NCI-H146 treated with DMSO at 0.1 percent for 48 hours (cell line): ENCODE measurements around the gene TUBA4B.
A peak's percentile ranks its signal among the peaks of the same experiment; 100 is the strongest.
"Not testable (repeated sequence)": the region's sequence is repeated elsewhere in the genome, so short reads cannot be mapped to it uniquely, and the experiment has no call there.

ENCODE experiments used
- DNase-seq: peaks from one replicate; lab custom pipeline; 2025; ENCODE audit not compliant: unreplicated experiment; lab: John Stamatoyannopoulos, UW

TUBA4B gene

DNA sequence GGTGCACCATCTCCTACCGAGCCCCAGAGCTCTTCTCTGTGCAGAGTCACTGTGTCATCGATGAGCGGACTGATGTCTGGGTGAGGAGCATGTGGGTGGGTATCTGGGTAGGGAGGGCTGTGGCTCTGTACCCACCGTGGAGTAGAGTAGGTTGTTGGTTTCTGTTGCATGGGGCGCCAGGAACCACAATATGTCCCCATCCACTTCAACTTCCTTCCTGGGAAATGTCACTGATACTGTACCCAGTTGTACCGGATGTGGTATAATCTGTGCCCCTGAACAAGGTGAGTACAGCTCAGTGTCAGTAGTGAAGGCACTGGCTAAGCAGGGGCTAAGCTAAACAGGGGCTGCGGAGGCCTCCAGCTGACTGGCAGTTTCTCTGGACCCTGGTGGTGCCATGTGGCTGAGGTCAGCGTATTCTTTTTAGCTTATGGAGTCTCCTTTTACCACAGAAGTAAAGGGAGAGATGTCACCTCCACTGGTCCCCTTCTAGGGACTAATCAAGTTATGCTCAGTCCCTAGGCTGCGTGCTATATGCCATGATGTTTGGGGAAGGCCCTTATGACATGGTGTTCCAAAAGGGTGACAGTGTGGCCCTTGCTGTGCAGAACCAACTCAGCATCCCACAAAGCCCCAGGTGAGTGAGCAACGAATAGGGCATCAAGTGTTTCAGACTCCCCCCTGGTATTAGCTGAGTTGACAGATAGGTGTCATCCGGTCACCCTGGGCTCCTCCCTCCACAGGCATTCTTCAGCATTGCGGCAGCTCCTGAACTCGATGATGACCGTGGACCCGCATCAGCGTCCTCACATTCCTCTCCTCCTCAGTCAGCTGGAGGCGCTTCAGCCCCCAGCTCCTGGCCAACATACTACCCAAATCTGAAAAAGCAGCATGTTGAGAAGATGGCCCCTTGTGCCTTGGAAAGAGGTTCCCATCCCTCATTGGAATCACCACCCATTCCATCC, 5.1 kb upstream of the TUBA4B start:
- no peak for DNase-seq

DNA sequence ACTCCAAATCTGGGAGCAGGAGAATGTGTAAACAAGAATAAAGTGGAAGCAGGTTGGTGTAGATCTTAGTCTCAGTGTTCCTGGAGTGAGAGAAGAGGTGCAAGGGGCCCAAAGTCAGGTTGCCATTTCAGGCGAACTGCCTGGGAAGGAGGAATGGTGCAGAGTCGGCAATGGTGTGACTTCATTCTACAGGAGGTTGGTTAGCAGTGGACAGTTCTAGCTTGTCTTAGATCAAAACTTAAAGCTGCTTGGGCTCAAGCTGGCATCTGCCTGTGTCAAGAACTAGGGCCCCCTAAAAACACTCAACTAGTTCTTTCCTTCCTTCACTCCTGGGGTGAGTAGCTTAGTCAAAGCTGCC, 4.2 kb upstream of the TUBA4B start:
- no peak for DNase-seq

DNA sequence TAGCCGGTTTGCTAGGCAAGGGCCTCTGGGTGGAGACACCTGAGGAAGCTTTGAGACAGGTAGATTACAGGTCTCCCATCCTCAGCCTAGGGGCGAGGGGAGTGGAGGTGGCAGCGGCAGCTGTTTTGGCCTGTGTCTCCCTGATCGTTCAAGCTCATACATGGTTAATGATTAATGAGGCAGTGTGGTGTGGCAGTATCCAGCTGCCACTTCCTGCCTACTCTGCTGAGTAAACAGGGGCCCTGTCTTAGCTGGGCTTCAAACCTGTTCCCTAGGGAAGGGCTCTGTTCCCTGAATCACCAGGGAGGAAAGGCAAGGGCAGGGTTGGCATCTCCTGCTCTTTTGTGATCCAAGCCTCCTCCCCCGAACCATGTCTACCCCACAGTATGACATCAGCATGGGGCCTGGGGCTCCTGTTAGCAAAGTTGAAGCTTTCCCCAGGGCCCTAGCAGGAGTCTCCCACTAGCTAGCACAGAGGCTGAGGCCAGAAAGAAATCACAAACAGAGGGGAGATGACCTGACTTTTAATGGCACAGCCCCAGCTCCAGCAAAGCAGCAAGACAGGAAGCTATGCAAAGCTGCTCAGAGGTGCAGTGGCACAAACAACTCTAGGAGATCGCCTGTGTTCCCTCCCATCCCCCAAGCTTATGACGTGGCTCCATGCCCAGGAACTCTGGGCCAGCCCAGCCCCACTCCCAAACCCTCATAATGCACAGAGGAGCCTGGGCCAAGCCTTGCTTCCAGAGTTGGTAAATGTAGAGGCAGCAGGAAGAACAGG, 3.7 kb upstream of the TUBA4B start:
- DNase-seq: no peak

DNA sequence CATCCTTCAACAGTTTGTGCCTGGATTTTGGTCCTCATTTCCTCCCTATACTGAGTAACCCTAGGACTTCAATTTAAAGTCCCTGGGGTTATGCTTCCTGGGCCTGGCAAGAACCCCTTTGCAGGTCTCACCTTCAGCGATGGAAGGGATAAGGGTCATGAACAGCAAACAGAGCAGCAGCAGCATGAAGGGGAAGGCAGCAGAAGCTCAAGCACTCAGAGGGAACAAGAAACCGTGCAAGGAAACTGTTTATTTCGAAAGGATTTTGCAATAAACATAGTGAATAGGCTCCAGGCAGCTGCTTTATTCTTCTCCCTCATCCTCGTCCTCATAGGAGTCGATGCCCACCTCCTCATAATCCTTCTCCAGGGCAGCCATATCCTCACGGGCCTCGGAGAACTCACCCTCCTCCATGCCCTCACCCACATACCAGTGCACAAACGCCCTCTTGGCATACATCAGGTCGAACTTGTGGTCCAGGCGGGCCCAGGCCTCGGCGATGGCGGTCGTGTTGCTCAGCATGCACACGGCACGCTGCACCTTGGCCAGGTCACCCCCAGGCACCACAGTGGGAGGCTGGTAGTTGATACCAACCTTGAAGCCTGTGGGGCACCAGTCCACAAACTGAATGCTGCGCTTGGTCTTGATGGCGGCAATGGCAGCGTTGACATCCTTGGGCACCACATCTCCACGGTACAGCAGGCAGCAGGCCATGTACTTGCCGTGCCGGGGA, 2.8 kb upstream of the TUBA4B start:
- DNase-seq: no peak

DNA sequence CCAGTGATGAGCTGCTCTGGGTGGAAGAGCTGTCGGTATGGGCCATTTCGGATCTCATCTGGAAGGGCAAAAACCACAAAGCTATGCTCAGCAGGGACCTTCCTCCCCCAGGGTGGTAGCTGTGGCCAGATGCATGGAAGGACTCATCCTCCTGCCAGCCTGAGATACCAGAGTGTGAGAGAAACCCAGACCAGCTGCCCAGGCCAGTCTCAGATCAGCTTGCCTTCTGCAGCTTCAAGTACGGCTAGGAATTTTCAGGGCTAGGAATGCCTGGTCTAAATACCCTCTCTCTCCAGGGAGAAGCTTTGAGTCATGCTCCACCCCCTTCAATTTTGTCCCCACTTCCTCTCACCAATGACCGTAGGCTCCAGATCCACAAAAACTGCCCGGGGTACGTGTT, 1.4 kb upstream of the TUBA4B start:
- DNase-seq: no peak

DNA sequence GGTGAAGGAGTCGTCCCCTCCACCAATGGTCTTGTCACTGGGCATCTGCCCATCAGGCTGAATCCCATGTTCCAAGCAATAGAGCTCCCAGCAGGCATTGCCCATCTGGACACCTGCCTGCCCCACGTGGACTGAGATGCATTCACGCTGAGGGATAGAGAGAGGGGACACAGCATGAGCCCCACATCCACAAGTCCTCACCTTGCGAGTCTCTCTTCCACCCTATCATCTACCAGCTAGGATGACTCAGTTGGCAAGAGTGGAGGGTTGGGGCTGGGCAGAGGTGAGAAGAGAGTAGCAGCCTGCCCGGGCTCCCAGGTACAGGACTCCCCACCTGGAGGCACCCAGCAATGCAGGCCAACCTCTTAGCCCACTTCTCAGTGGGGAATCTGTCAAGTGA, 959 bp upstream of the TUBA4B start:
- no peak for DNase-seq

DNA sequence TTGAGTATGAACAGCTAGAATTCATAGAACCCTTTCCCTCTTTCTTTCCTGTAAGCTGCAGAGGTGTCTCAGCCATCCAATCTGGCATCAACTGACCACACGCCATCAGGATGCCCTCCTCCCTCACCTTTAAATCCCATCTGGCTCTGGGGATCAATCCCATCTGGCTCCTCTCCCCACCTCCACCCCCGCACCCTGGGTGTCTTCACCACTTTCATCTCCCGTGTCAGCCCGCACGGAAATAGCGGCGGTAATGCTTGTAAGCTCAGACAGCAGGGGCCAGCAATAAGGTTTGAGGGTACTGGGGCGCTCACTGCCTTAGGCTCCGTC, 508 bp upstream of the TUBA4B start:
- peak; percentile 5 for DNase-seq

DNA sequence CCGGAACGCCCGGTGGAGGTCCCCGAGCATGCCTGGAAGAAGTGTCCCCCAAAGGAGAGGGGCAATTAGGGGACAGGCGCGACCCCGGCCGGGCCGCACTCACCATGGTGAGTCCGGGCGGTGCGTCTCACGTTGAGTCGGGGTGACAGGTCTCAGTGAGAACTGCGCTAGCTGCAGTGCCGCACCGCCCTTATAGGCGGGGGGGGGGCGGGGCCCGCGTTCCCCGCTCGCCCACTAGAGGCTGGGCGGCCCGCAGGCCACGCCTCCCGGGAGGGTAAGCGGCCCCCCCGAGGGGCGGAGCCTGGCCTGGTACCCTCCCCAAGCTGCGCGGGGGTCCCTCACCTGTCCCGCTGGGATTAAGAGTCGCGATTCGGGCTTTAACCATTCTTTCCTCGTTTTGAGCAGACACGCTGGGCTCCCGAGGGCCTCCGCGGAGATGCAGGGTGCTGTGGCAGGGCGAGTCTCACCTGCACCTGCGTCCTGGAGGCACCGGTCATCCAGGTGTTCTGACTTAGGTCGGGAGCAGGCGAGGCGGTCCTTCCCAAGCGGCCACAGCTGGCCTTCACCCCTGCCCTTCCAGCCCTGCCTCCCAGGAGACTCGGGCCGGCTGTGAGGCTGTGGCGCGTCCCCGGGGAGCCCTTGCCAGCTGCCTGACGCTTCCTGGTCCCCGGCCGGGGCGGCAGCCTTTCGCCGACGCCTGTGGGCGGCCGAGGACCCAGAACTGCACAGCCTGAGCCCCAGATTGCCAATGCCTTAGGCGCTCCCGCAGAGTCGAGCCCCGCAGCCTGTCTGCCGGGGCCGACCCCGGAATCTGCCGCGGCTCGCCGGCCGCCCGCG, 928 bp downstream of the TUBA4B start, which contains the start of gene TUBA4A:
Gene TUBA4A, minus strand, starts transcription at position 166 of the 837 bp plus-strand sequence. Its CDS starts 60 bp downstream, at position 106.
- DNase-seq: peak; percentile 44

DNA sequence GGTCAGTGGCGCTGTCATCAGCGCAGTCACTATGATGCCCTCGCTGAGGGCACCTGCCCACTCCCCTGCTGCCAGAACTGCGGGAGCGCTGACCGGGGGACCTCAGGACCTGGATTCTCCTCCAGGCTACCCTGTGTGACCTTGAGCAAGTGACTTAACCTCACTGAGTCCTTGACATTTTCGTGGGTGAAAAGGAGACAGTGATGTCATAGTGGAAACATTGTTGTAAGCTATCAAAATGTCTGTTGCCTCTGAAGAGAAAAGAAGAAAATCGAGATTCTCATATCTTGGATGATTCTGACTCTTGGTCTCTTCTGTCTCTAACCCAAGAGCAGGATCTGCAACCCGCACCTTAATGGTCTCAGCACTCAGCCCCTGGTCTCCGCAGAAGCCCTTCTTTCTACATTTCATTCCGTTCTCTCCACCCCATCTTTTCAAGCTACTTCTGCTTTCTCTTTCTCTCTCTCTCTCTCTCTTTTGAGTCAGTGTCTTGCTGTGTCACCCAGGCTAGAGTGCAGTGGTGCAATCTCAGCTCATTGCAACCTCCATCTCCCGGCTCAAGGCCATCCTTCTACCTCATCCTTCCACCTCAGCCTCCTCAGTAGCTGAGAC, 1.7 kb downstream of the TUBA4B start:
- DNase-seq: no peak

DNA sequence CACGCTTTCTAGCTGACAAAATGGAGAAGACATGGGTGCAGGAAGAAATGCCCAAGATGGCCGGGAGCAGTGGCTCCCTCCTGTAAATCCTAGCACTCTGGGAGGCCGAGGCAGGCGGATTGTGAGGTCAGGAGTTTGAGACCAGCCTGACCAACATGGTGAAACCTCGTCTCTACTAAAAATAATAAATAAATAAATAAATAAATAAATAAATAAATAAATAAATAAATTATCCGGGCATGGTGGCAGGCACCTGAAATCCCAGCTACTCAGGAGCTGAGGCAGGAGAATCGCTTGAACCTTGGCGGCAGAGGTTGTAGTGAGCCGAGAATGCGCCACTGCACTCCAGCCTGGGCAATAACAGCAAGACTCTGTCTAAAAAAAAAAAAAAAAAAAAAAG, 5.9 kb downstream of the TUBA4B start:
- DNase-seq: not testable (repeated sequence)

DNA sequence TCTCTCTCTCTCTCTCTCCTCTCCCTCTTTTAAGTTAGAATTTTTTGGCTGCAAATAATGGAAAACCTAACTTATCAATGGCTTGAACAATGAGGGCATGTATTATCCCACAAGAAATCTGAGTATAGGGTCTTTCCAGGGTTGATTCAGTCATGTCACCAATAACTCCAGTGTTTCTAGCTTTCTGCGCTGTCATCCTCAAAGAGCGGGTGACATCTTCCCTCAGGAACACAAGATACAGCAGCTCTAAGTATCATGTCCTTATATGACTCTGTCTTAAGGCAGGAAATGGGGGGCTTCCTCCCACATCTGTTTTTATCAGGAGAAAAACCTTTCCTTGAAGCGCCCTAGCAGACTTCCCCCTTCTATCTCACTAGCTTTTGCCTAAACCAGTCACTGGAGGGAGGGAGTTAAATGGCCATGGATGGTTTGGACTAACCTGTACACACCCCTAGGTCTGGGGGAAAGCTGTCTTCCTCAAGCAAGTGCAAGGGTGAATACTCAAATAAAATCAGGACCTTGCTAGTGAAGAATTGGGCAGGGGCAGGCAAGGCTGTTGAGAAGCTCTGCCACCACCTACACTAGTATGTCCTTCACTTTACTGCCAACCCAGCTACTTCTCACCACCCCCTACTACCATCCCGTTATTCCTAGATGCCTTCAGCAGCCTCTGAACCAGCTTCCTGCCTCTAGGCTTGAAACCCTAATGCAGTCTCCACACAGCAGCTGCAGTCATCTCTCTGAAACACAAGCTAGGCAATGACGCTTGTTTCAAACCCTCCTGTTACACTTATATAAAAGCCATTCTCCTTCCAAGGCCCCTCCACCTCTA, 8.2 kb downstream of the TUBA4B start:
- no peak for DNase-seq

DNA sequence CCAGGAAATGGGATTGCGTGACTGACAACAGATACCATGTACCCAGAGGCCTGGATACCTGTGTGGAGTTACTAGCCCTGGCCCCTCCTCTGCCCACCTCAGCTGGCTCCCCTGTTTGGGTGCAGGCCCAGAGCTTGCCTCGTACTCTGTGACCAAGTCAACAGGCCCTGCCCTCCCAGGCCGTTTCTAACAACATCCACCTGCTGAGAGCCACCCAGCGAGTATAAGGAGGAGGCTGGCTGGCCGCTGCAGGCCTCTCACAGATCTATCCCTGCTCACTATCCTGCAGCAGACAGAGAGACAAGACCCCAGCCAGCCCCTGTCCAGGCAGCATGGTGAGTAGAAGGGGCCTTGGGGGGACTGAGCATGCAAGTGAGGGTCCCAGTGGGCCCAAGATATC, 13.2 kb downstream of the TUBA4B start:
- DNase-seq: no peak

DNA sequence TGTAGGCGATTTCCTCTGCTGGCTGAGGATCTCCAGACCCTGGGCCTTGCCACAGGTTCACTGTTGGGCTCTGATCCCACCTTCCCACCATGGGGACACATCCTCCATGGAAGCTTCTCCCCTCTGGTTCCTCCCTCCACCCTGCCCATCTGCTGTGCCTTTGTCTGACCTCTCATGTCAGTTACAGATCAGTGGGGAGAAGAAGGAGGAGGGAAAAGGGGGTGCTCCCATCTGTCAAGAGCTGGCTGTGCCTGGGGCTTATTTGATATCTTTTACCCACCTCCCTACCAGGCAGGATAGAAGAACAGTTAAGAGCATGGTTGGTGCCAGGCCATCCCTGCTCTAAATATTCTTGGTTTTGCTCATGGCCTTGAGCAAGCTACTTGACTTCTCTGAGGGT, 13.8 kb downstream of the TUBA4B start:
- DNase-seq: no peak

DNA sequence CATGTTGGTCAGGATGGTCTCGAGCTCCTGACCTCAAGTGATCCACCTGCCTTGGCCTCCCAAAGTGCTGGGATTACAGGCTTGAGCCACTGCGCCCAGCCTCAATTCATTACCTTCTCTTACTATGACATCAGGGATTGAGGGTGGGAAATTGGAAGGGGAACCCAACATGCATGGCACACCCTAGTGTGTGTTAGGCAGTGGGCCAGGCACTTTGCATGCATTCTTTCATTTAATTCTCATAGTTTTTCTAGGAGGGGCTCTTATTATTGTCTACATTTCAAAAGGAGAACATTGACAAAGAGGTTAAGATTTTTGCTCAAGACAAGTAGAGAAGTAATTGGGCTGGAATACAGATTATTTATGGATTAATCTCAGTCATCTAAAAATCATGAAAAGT, 15.3 kb downstream of the TUBA4B start:
- DNase-seq: no peak

DNA sequence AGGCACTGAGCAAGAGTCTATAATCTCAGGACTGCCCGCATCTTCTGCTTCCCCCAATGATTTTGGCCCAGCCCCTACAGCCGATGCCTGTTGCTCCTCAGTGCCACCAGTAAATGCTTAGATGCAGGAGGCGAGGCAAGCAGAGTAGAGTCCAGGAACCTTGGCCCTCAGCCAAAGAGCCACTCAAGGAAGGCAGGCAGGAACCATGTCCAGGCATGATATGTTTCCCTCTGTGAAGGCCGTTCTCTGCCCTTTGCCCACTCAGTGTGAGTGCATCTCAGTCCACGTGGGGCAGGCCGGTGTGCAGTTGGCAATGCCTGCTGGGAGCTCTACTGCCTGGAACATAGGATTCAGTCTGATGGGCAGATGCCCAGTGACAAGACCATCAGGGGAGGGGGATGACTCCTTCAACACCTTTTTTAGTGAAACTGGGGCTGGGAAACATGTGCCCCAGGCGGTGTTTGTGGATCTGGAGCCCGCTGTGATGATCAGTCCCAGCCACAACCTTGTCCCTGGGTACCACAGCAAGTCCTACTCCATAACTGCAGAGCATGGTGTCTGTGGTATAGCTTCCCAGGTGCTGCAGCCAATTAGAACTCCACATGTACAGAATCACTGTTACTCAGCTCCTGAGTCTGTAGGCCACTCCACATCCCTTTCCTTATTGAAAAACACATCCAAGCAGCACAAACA, 16.5 kb downstream of the TUBA4B start:
- no peak for DNase-seq

DNA sequence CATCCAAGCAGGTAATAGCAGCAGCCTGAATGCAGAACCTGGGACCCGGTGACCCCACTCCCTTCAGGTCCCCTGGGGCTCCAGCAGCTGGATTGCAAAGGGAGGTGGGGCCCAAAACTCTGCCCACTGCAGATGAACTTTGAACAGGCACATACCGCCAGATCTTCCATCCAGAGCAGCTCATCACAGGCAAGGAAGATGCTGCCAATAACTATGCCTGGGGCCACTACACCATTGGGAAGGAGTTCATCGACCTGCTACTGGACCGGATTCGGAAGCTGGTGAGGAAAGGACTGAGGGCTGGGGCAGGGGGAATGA, 17.0 kb downstream of the TUBA4B start:
- DNase-seq: no peak

DNA sequence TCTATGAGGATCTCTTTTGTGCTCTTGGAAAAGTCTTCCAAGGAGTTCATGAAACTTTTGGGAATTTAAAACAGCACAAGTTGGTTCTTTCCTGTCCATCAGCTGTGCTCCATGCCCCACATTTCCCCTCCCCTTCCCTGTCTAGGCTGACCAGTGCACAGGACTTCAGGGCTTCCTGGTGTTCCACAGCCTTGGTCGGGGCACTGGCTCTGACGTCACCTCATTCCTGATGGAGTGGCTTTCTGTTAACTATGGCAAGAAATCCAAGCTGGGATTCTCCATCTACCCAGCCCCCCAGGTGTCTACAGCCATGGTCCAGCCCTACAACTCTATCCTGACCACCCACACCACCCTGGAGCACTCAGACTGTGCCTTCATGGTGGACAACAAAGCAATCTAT, 18.0 kb downstream of the TUBA4B start:
- DNase-seq: no peak

DNA sequence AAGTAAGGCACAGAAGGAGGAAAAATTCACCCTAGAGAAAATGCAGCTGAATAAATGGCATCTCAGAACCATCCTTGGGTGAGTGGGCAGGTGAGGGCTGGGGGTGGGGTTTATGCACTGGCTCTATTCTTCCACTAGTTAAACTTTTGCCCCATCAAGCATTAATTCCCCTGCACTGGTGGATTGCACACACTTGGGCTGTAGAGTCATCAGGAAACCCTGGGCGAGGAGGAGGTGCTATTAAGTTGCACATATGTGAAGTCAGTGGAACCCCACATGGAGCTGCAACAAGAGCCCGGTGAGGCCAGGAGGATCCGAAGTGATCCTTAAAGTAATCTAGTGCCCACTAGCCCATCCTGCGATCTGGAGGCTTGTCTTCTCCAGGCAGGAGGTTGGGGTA, 19.3 kb downstream of the TUBA4B start:
- no peak for DNase-seq

DNA sequence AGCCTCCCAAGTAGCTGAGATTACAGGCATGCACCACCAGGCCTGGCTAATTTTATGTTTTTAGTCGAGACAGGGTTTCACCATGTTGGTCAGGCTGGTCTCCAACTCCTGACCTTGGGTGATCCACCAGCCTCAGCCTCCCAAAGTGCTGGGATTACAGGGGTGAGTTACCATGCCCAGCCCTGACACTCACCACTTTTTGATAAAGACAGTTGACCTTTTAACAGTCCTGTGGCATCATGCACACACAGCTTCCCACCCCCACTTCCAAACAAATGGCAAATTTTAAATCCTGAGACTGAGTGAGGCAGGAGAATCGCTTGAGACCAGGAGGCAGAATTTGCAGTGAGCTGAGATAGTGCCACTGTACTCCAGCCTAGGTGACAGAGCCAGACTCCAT, 20.0 kb downstream of the TUBA4B start:
- no peak for DNase-seq
